ENCODE data around the gene TRIM2.

DNA sequence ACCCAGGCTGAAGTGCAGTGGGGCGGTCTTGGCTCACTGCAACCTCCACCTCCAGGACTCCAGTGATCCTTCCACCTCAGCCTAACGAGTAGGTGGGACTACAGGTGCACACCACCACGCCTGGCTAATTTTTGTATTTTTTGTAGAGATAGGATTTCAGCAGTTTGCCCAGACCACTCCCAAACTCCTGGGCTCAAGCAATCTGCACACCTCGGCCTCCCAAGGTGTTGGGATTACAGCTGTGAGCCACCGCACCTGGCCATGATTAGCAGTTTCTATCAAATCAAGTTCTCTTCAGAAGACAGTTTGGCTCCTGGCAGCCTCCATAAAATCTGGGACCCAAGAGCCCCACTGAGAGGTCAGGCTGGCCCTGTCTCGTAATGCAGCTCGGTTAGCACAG lies 26.4 kb upstream of the TRIM2 start:
- TF ChIP-seq JUN (IDR thresholded peaks at IDR 0.05; ENCODE audit: low read depth, low read length) (no peak), PHF8 (conservative IDR thresholded peaks at IDR 0.05; ENCODE audit: low read depth, low read length) (no peak), POLR2AphosphoS5 (IDR thresholded peaks at IDR 0.05; ENCODE audit: low read depth, low read length) (no peak), ZNF274 (IDR thresholded peaks at IDR 0.05; ENCODE audit: borderline replicate concordance, extremely low read depth, low read length) (no peak), GABPA (IDR thresholded peaks at IDR 0.05; ENCODE audit: borderline replicate concordance, insufficient read depth, low read length) (no peak), KDM1A (IDR thresholded peaks at IDR 0.05; ENCODE audit: borderline replicate concordance, low read length) (no peak), POU5F1 (IDR thresholded peaks at IDR 0.05; ENCODE audit: low read depth, low read length) (no peak), POLR2A (IDR thresholded peaks at IDR 0.05; ENCODE audit: control extremely low read depth in 1 of 2, low read depth in 2 of 2, low read length in 2 of 2) (no peak), HDAC2 (IDR thresholded peaks at IDR 0.05; ENCODE audit: borderline replicate concordance in 1 of 2, low read depth in 2 of 2, low read length in 2 of 2) (no peak), SIN3A (conservative IDR thresholded peaks at IDR 0.05 in 1 of 2, IDR thresholded peaks at IDR 0.05 in 1 of 2; ENCODE audit: low read depth in 1 of 2, low read length in 2 of 2) (no peak), JUND (IDR thresholded peaks at IDR 0.05; ENCODE audit: low read length) (no peak)
- TF ChIP-seq, protein P1, sequence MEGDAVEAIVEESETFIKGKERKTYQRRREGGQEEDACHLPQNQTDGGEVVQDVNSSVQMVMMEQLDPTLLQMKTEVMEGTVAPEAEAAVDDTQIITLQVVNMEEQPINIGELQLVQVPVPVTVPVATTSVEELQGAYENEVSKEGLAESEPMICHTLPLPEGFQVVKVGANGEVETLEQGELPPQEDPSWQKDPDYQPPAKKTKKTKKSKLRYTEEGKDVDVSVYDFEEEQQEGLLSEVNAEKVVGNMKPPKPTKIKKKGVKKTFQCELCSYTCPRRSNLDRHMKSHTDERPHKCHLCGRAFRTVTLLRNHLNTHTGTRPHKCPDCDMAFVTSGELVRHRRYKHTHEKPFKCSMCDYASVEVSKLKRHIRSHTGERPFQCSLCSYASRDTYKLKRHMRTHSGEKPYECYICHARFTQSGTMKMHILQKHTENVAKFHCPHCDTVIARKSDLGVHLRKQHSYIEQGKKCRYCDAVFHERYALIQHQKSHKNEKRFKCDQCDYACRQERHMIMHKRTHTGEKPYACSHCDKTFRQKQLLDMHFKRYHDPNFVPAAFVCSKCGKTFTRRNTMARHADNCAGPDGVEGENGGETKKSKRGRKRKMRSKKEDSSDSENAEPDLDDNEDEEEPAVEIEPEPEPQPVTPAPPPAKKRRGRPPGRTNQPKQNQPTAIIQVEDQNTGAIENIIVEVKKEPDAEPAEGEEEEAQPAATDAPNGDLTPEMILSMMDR (IDR thresholded peaks at IDR 0.05; ENCODE audit: control extremely low read depth in 1 of 3, insufficient read depth in 1 of 3, low read depth in 1 of 3, low read length in 3 of 3), result no peak
- TF ChIP-seq, protein P2, sequence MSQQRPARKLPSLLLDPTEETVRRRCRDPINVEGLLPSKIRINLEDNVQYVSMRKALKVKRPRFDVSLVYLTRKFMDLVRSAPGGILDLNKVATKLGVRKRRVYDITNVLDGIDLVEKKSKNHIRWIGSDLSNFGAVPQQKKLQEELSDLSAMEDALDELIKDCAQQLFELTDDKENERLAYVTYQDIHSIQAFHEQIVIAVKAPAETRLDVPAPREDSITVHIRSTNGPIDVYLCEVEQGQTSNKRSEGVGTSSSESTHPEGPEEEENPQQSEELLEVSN (IDR thresholded peaks at IDR 0.05), result no peak
